Stimulated activated CD8-positive, alpha-beta memory T cell treated with anti-CD3 and anti-CD28 coated beads, Interleukin-4, amount 100 ng/mL, for 1 hour (primary cell): ENCODE data around the gene B3GNT7.
A peak's percentile ranks its signal among the peaks of the same experiment; 100 is the strongest.
"Not testable (repeated sequence)": the region's sequence is repeated elsewhere in the genome, so short reads cannot be mapped to it uniquely, and the experiment has no call there.

Experiments
- DNase-seq, 2 donors: peaks; one replicate each; pipeline ENCODE4 v3.0.0-alpha.2; 2020; ENCODE audit warnings: low read depth in 2 of 2, low spot score in 1 of 2

The B3GNT7 gene, protein sequence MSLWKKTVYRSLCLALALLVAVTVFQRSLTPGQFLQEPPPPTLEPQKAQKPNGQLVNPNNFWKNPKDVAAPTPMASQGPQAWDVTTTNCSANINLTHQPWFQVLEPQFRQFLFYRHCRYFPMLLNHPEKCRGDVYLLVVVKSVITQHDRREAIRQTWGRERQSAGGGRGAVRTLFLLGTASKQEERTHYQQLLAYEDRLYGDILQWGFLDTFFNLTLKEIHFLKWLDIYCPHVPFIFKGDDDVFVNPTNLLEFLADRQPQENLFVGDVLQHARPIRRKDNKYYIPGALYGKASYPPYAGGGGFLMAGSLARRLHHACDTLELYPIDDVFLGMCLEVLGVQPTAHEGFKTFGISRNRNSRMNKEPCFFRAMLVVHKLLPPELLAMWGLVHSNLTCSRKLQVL

DNA sequence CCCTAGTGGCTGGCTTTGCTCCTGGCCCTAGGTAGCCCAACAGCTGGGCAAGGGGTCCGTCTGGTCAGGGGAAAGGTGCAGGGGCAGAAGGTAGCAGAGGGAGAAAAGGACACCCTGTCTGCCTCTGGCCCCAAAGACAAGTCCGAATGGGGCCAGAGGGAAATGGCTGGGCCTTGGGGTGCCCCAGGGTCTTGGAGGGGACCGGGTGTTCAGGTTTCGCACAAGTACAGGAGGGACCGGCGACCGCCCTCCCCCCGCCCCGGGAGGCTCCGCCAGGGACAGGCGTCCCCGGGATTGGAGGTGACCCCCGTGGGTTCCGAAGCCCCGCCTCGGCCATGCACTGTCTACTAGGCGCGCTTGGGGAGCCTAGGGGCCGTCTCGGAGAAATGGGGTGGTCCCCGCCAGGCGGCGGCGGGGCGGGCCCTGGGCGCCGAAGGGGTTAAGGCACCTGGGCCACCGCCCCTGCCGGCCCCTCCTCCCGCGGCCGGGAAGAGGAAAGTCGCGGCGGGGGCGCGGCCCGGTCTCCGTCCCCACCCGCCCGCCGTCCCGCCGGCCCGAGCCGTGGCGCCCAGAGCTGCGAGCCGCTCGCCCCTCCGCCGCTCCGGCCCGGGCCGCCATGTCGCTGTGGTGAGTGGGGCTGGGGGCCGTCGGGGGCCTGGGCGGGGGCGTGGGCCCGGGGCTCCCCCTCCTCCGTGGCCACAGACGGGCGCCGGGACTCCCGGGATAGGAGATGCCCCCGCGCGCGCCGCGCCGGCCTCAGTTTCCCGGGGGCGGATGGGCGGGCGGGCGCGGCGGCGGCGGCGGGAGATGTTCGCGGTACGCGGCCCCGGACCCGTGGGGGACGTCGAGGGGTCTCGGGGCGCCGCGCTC, at the start of gene B3GNT7:
Gene B3GNT7 (plus strand): TSS at position 523 of the 870 bp plus-strand sequence. CDS start 94 bp downstream, at position 617.
- DNase-seq: no peak

GRCh38 chr2:231347081-231347480, 48.4 kb upstream of the B3GNT7 start:
- DNase-seq: no peak

- no peak for DNase-seq
Measured at GRCh38 chr2:231347638-231348037, 47.9 kb upstream of the B3GNT7 start.

- DNase-seq: no peak
Measured at GRCh38 chr2:231348173-231348572, 47.3 kb upstream of the B3GNT7 start.

DNA sequence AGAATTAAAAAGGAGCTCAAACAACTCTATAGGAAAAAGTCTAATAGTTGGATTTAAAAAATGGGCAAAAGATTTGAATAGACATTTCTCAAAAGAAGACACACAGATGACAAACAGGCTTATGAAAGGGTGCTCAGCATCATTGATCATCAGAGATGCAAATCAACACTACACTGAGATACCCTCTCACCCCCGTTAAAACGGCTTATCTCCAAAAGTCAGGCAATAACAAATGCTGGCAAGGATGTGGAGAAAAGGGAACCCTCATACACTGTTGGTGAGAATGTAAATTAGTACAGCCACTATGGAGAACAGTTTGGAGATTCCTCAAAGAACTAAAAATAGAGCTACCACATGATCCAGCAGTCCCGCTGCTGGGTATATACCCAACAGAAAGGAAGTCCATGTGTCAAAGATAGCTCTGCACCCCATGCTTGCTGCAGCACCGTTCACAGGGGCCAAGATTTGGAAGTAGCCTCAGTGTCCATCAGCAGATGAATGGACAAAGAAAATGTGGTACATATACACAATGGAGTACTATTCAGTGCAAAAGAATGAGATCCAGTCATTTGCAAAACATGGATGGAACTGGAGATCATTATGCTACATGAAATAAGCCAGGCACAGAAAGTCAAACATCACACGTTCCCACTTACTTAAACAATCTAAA, 46.7 kb upstream of the B3GNT7 start:
- no peak for DNase-seq

GRCh38 chr2:231349374-231349735, 46.2 kb upstream of the B3GNT7 start:
- not testable (repeated sequence) for DNase-seq

DNA sequence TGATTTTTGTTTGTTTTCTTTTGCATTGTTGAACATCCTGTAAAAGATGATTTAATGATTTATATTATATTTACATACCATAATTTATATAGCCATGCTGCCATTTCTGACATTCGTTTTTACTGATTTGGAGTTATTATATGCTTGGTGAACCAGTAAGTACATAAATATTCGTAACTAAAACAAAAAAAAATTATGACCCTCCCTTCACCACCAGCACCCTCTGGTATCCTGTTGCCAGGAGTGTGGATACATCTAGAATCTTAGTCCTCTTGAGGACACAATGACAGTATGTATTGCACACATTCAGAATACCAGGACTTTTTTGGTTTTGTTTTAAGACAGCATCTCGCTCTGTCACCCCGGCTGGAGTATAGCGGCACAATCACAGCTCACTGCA, 43.9 kb upstream of the B3GNT7 start:
- no peak for DNase-seq

DNA sequence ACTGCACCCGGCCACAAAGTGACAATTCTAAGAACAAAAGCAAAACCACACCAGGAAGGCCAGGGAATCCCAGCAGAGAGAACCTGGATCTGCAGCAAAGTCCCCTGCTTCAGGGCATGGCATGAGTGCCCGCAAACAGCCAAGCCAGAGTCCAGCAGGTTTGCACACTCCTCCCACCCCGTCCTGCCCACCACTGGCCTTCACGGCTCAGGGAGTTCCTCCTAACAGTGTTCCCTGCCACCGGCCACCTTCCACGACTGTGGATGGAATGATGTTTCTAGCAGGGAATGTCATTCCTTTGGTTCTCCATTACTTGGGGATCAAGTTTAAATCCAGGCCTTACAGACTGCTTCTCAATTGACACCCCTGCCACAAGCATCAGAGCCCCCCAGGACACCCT, 42.0 kb upstream of the B3GNT7 start:
- no peak for DNase-seq

- DNase-seq: no peak
Measured at GRCh38 chr2:231355508-231356465, 39.7 kb upstream of the B3GNT7 start.

DNA sequence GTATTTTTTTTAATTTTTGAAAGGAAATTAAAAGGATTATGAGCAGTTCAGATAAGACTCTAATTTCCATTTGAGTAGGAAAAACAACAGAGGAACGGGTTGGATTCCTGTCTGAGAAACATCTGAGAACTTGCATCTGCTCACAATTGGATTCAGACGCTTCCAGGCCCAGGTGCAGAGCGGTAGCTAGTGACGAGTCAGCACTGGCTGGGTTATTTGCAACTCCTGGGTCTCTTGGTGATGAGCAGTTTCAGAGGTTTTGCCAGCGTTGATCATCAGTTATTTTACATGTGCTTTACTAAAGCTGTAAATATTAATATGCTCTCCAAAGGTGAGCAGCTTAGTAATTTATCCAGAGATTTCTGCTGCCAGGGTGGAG, 39.1 kb upstream of the B3GNT7 start:
- DNase-seq: no peak

DNA sequence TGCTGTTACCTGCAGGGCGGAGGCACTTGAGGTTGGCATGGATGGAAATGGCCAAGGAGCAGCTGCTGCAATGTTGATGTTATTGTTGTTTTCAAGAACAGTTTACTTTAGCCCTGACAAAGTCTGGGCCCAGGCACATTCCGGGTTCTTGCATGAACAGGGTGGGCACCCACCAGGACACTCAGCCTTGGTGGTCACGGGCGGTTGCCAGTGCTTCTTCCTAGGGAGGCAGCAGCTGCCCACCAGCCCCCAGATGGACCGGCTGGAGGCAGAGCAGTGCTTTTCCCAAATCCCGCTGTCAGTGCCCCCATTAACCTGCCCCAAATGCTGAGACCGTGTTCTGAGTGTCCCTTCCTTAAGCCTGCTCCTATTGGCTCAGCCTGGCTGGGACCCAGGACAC, 38.5 kb upstream of the B3GNT7 start:
- DNase-seq: no peak

GRCh38 chr2:231357931-231358330, 37.6 kb upstream of the B3GNT7 start:
- DNase-seq: no peak

GRCh38 chr2:231359441-231359840, 36.1 kb upstream of the B3GNT7 start:
- no peak for DNase-seq

DNA sequence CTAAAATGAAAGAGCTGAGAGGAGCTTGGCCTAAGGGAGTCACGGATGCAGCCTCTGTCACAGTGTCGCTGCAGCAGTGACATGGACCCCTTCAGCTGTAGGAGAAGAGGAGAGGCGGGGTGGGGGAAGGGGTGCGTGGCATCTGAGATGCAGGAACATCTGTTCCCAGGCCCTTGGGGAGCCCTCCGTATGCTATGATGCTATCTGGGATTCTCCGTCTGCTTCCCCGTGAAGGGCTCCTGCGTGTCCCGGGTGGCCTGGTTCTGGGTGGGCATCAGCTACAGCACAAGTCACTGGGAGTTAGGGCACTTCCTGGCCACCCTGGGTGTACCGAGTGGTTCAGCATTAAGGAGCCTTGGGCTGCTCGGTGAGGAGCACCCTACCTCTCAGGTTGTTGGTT, 35.6 kb upstream of the B3GNT7 start:
- DNase-seq: no peak

- no peak for DNase-seq
Measured at GRCh38 chr2:231360401-231360800, 35.1 kb upstream of the B3GNT7 start.

- no peak for DNase-seq
Measured at GRCh38 chr2:231360881-231361371, 34.6 kb upstream of the B3GNT7 start.

DNA sequence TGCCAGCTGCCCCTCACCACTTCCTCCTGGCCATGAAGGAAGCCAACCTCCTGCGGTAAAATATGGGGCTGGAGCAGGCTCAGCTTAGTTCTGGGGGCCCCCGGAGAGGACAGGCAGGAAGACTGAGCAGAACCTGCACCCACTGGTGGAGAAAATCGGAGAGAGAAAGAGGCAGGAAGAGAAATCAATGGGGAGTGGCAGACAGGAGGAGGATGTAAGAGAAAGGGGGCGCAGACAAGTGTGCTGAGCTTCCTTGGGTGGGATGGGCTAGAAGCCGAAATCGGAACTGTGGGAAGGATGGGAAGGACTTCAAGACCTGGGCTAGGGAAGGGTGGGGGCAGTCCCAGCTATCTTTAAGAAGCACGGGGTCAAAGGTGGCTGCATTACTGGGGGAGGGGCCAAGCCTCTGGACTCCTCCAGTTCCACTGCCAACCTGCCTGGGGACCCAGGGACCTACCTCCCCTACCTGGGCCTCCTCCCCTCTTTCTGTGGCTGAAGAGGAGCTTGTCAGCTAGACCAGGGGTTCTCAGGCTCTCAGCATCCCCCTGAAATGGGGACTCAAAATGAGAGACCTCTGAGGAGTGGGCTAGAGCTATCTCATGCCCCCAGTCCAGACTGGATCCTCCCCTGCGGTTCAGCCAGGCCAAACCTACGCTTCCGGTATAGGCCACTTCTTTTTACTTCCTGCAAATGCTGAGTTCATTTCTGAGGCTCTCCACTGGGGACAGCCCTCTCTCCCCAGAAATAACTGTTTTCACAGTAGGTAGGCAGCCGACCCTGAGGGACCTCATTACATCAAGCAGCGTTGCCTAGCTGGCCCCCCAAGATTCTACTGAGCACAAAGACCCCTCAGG, 33.6 kb upstream of the B3GNT7 start:
- peak in 1 of 2 donors; percentile 8 for DNase-seq

DNA sequence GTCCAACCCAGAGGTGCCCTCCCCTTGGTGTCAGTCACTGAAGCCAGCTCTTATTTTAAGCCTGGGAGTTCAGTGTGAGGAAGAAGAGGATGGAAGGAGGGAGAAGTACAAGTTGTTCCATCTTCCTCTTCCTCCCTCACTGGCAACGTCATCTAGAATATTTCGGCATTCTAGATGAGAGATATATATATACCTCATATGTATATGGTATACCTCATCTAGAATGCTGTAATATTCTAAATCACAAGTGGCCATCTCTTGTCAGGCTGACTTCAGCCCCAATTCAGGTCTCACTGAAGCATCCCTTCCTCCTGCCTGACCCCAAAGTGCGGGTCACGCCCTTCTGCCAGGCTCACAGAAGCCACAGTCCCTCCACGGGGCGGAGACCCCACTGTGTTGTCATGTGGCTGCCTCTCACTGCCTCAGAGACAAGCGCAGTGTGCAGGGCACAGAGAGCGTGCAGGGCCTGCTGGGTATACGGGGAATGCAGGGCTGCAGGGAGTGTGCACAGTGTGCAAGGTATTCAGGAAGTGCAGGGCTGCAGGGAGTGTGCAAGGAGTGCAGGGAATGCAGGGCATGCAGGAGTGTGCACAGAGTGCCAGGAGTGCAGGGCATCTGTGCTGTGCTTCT, 32.8 kb upstream of the B3GNT7 start:
- no peak for DNase-seq

- no peak for DNase-seq
Measured at GRCh38 chr2:231364061-231364460, 31.4 kb upstream of the B3GNT7 start.
